ENCODE results near the gene TMEM203. TPM values are rescaled to one million over a fixed set of nuclear protein-coding genes. Genes with fewer than 3 reads are reported as not detected.

The TMEM203 gene
- total and polyA plus RNA-seq, 2 of the 4 experiments (the other 2 are of a cell fraction): 18.8 to 40.6 TPM

- H2BK5ac ChIP-seq (ENCODE audit: low read depth, low read length, poor library complexity, severe bottlenecking): no peak within 1 kb of the TSS
- no TSS peak for BruUV-seq (replicated peaks)
- ATAC-seq (ENCODE audit: low read depth): peak; percentile 56
- TF ChIP-seq MAFK (IDR thresholded peaks at IDR 0.05; ENCODE audit: low read depth, low read length) (no peak), FOS (IDR thresholded peaks at IDR 0.05; ENCODE audit: low read depth, low read length) (no peak), CEBPB (IDR thresholded peaks at IDR 0.05; ENCODE audit: low read depth, low read length) (no peak), BHLHE40 (IDR thresholded peaks at IDR 0.05; ENCODE audit: low read depth, low read length) (no peak), RFX5 (IDR thresholded peaks at IDR 0.05; ENCODE audit: low read depth, low read length) (no peak), CTCF (conservative IDR thresholded peaks at IDR 0.05; ENCODE audit: low read depth, low read length) (peak; percentile 92), MAZ (IDR thresholded peaks at IDR 0.05; ENCODE audit: borderline replicate concordance, low read depth, low read length) (0 out of 2 replicates have a peak, but pooled peaks have one; percentile 29), USF2 (IDR thresholded peaks at IDR 0.05; ENCODE audit: low read depth, low read length) (no peak), MXI1 (IDR thresholded peaks at IDR 0.05; ENCODE audit: borderline replicate concordance, low read depth, low read length) (no peak), CHD1 (IDR thresholded peaks at IDR 0.05; ENCODE audit: low read depth, low read length) (no peak), ELK1 (IDR thresholded peaks at IDR 0.05; ENCODE audit: borderline replicate concordance, low read depth, low read length) (no peak), SMC3 (IDR thresholded peaks at IDR 0.05; ENCODE audit: low read depth, low read length) (peak; percentile 78), NFE2L2 (IDR thresholded peaks at IDR 0.05; ENCODE audit: low read depth, low read length) (no peak), POLR2A (IDR thresholded peaks at IDR 0.05; ENCODE audit: low read depth, low read length) (peak; percentile 37; the same call in 1 of the 2 replicates)
These were observed 21.8 kb upstream of the TMEM203 start, which contains the start of gene RNF224 for GRCh38 chr9:137227054-137227852. Gene RNF224, plus strand, starts transcription at chr9:137227502. Its CDS starts 834 bp downstream, at chr9:137228336.

More at GRCh38 chr9:137227054-137227852, 21.8 kb upstream of the TMEM203 start, which contains the start of gene RNF224:
- H3K9me1 ChIP-seq (ENCODE audit: insufficient read depth, low read length): no peaks in the 10 kb centered on the region
- H3K23ac ChIP-seq (ENCODE audit: low read depth, low read length): no peak within 1 kb of the TSS
- H2AK5ac ChIP-seq (ENCODE audit: low read depth, low read length): peak within 1 kb of the TSS; percentile 33; the same call in 1 of the 2 replicates
- intact Hi-C loops (cut with micrococcal nuclease): loop anchor here (1.0 to 2.0 kb wide), 2 partner anchors 109 to 180 kb away; partner anchors contain the start of gene NPDC1
- dilution Hi-C loops (cut with HindIII; ENCODE audit: low sequenced_read_pairs, unreplicated experiment): no loop called here
- no peak within 1 kb of the TSS for H3K14ac ChIP-seq (replicated peaks; ENCODE audit: low read depth, low read length)
- H4K8ac ChIP-seq (ENCODE audit: low read depth in 2 of 2, low read length in 2 of 2): 0 out of 4 replicates have a peak within 1 kb of the TSS, but pooled peaks of 1 of the 2 experiments have one; percentile 27
- H3K4ac ChIP-seq (ENCODE audit: low read depth, low read length): no peak within 1 kb of the TSS
- WGBS, 2 experiments (ENCODE audit: extremely low coverage in 2 of 2, insufficient read length in 1 of 2): 52% methylated on average over 13 of the region's 25 CpGs; no CpG with 5 or more reads in 1 of the 2 experiments
- H3K9ac ChIP-seq (ENCODE audit: low read depth, low read length): no peak within 1 kb of the TSS
- no peaks in the 10 kb centered on the region for H3K79me1 ChIP-seq (ENCODE audit: low read depth in 1 of 2, low read length in 2 of 2)
- H2AK9ac ChIP-seq (replicated peaks; ENCODE audit: low read depth, low read length, poor library complexity): peak within 1 kb of the TSS; percentile 82
- ChIA-PET POLR2A (ENCODE audit: unreplicated experiment) (no interaction called here), CTCF (interaction anchor here (1.1 to 1.2 kb wide), 2 partner anchors 9 to 32 kb away, joined by 3 to 6 read pairs; no protein-coding TSS in a partner anchor)
- peak; percentile 65 for DNase-seq
- H2BK120ac ChIP-seq (ENCODE audit: low read depth, low read length): no peak within 1 kb of the TSS
- no peak within 1 kb of the TSS for H3K4me2 ChIP-seq (ENCODE audit: low read depth, low read length)
- no peak within 1 kb of the TSS for H3K56ac ChIP-seq (ENCODE audit: extremely low read depth, insufficient read depth, low read length)
- no peak within 1 kb of the TSS for H3K18ac ChIP-seq (ENCODE audit: low read depth, low read length)
- no peak within 1 kb of the TSS for H4K91ac ChIP-seq (ENCODE audit: insufficient read depth, low read depth, low read length)
- H2BK20ac ChIP-seq (ENCODE audit: low read depth, low read length): no peak within 1 kb of the TSS
- no peaks in the 10 kb centered on the region for H3K9me3 ChIP-seq (ENCODE audit: control insufficient read depth, insufficient read depth, low read length)
- no peak within 1 kb of the TSS for H3K27ac ChIP-seq (ENCODE audit: insufficient read depth, low read length)
- H3K36me3 ChIP-seq (ENCODE audit: control insufficient read depth, insufficient read depth, low read length): no peaks in the 10 kb centered on the region
- H4K20me1 ChIP-seq (ENCODE audit: insufficient read depth, low read length): no peaks in the 10 kb centered on the region
- H2BK15ac ChIP-seq (ENCODE audit: low read depth, low read length): no peak within 1 kb of the TSS
- peaks cover 1% of the 10 kb centered on the region; the same call in 1 of the 2 replicates for H3K27me3 ChIP-seq (ENCODE audit: control insufficient read depth, insufficient read depth, low read length)
- no peak within 1 kb of the TSS for H3K4me3 ChIP-seq (ENCODE audit: insufficient read depth, low read depth, low read length)
- in situ Hi-C loops (cut with MboI; ENCODE audit: low sequenced_read_pairs): loop anchor here (5.0 kb wide), 1 partner anchor 105 kb away; no protein-coding TSS in a partner anchor
- no peak within 1 kb of the TSS for H4K5ac ChIP-seq (ENCODE audit: low read depth, low read length)
- peaks cover 12% of the 10 kb centered on the region for H3K4me1 ChIP-seq (ENCODE audit: control insufficient read depth, insufficient read depth, low read length)
- H2AFZ ChIP-seq (replicated peaks; ENCODE audit: low read length, poor library complexity): peak within 1 kb of the TSS; percentile 85

All from IMR-90 (cell line).